Neural cell (in vitro differentiated cells): ENCODE measurements around the gene PDZRN3.

Source experiments
- CTCF ChIP-seq: fragments of 450-650 bp; IDR thresholded peaks from 2 replicates; pipeline ENCODE4 v1.5.1; 2014; ENCODE audit warnings: antibody characterized with exemption, mild to moderate bottlenecking, moderate library complexity; ENCODE audit not compliant: poor library complexity, severe bottlenecking
- EP300 ChIP-seq: fragments of 450-650 bp; conservative IDR thresholded peaks from 2 replicates; pipeline ENCODE4 v1.6.1; 2014; ENCODE audit warnings: antibody characterized with exemption, mild to moderate bottlenecking, moderate library complexity; ENCODE audit not compliant: poor library complexity, severe bottlenecking
- EZH2 ChIP-seq: fragments of 200-600, 300-800 bp; shearing (Covaris generic), sonication (generic); IDR thresholded peaks from 2 replicates; pipeline ENCODE4 v1.6.1; 2014; ENCODE audit warnings: antibody characterized with exemption, low read length, borderline replicate concordance, mild to moderate bottlenecking; ENCODE audit not compliant: insufficient read depth, poor library complexity, severe bottlenecking
- POLR2AphosphoS5 ChIP-seq: IDR thresholded peaks from 2 replicates; pipeline ENCODE4 v1.6.1; 2012
- SMC3 ChIP-seq: fragments of 450-650 bp; conservative IDR thresholded peaks from 2 replicates; pipeline ENCODE4 v1.6.1; 2014; ENCODE audit warnings: antibody characterized with exemption, mild to moderate bottlenecking, moderate library complexity; ENCODE audit not compliant: poor library complexity
- TAF1 ChIP-seq: IDR thresholded peaks from 2 replicates; pipeline ENCODE4 v1.6.1; 2012; ENCODE audit warnings: low read depth

- TF ChIP-seq CTCF = no peak
- TF ChIP-seq EZH2 = no peak
- TF ChIP-seq POLR2AphosphoS5 = no peak
- no peak for TF ChIP-seq EP300
- TF ChIP-seq TAF1 = no peak
- no peak for TF ChIP-seq SMC3
Measured at GRCh38 chr3:73569246-73569760, 55.4 kb downstream of the PDZRN3 start.
